Trophoblast cell (in vitro differentiated cells and primary cell): ENCODE data around the gene MPP1.

Experiments used
- DNase-seq, 2 donors: peaks; one replicate each; pipeline ENCODE4 v3.0.0-alpha.2; 2016
- H2AFZ ChIP-seq: 2 replicates; pipeline ENCODE4 v1.6.1; 2013; ENCODE audit warnings: low read length, moderate library complexity, mild to moderate bottlenecking; ENCODE audit not compliant: insufficient read depth, poor library complexity
- H2AK5ac ChIP-seq: 2 replicates; pipeline ENCODE4 v1.6.1; 2013; ENCODE audit warnings: mild to moderate bottlenecking, low read length
- H2BK120ac ChIP-seq: 2 replicates; pipeline ENCODE4 v1.6.1; 2013; ENCODE audit warnings: low read length, mild to moderate bottlenecking, moderate library complexity; ENCODE audit not compliant: insufficient read depth, poor library complexity
- H2BK12ac ChIP-seq: 2 replicates; pipeline ENCODE4 v1.6.1; 2013; ENCODE audit warnings: mild to moderate bottlenecking, low read length, moderate library complexity
- H2BK5ac ChIP-seq: 2 replicates; pipeline ENCODE4 v1.6.1; 2013; ENCODE audit warnings: low read length, low read depth, moderate library complexity, mild to moderate bottlenecking; ENCODE audit not compliant: poor library complexity
- H3K14ac ChIP-seq: 2 replicates; pipeline ENCODE4 v1.6.1; 2013; ENCODE audit warnings: mild to moderate bottlenecking, low read length
- H3K18ac ChIP-seq: 2 replicates; pipeline ENCODE4 v1.6.1; 2013; ENCODE audit warnings: mild to moderate bottlenecking, low read length
- H3K23ac ChIP-seq: 2 replicates; pipeline ENCODE4 v1.6.1; 2013; ENCODE audit warnings: low read length
- H3K27ac ChIP-seq: 2 replicates; pipeline ENCODE4 v1.5.1; 2013; ENCODE audit warnings: low read depth, mild to moderate bottlenecking, inconsistent platforms, low read length, moderate library complexity
- H3K27me3 ChIP-seq: 2 replicates; pipeline ENCODE4 v1.6.1; 2013; ENCODE audit warnings: inconsistent platforms, mild to moderate bottlenecking, low read length, moderate library complexity; ENCODE audit not compliant: insufficient read depth
- H3K36me3 ChIP-seq, 2 experiments: 1 replicate in 1 of 2; 2 replicates in 1 of 2; pipeline ENCODE4 v1.6.1; 2013; ENCODE audit warnings: low read length in 2 of 2, mild to moderate bottlenecking in 2 of 2, moderate library complexity in 1 of 2; ENCODE audit not compliant: insufficient read depth in 2 of 2, control insufficient read depth in 1 of 2
- H3K4ac ChIP-seq: 2 replicates; pipeline ENCODE4 v1.6.1; 2013; ENCODE audit warnings: low read depth, mild to moderate bottlenecking, low read length, moderate library complexity
- H3K4me1 ChIP-seq, 2 experiments: 1 replicate in 1 of 2; 2 replicates in 1 of 2; pipeline ENCODE4 v1.6.1; 2013; ENCODE audit warnings: low read length in 2 of 2, mild to moderate bottlenecking in 2 of 2, moderate library complexity in 1 of 2; ENCODE audit not compliant: insufficient read depth in 2 of 2, control insufficient read depth in 1 of 2
- H3K4me2 ChIP-seq: 2 replicates; pipeline ENCODE4 v1.6.1; 2013; ENCODE audit warnings: inconsistent platforms, mild to moderate bottlenecking, low read length, moderate library complexity
- H3K4me3 ChIP-seq: 2 replicates; pipeline ENCODE4 v1.5.1; 2013; ENCODE audit warnings: mild to moderate bottlenecking, low read depth, low read length, inconsistent platforms
- H3K79me1 ChIP-seq: one replicate; pipeline ENCODE4 v1.6.1; 2013; ENCODE audit warnings: low read length
- H3K79me2 ChIP-seq: 2 replicates; pipeline ENCODE4 v1.6.1; 2013; ENCODE audit warnings: low read length, mild to moderate bottlenecking; ENCODE audit not compliant: control insufficient read depth, insufficient read depth, poor library complexity
- H3K9ac ChIP-seq: 2 replicates; pipeline ENCODE4 v1.6.1; 2013; ENCODE audit warnings: mild to moderate bottlenecking, low read length
- H3K9me3 ChIP-seq: 2 replicates; pipeline ENCODE4 v1.6.1; 2013; ENCODE audit warnings: low read depth, mild to moderate bottlenecking, control low read depth, inconsistent platforms, low read length; ENCODE audit not compliant: insufficient read depth
- H4K12ac ChIP-seq: 2 replicates; pipeline ENCODE4 v1.6.1; 2013; ENCODE audit warnings: low read depth, mild to moderate bottlenecking, low read length, moderate library complexity
- H4K8ac ChIP-seq: 2 replicates; pipeline ENCODE4 v1.6.1; 2013; ENCODE audit warnings: low read depth, mild to moderate bottlenecking, low read length, moderate library complexity
- H4K91ac ChIP-seq: one replicate; pipeline ENCODE4 v1.6.1; 2013; ENCODE audit warnings: low read depth, mild to moderate bottlenecking, low read length, moderate library complexity
- WGBS: extraction: QIAGEN DNeasy Blood & Tissue Kit; methylation state at CpG from one replicate; pipeline ENCODE4 v1.1.7; 2013; ENCODE audit warnings: missing lambda C conversion rate; ENCODE audit not compliant: insufficient read length, insufficient coverage; ENCODE audit errors: extremely low coverage; 5-methylcytosine and 5-hydroxymethylcytosine counted together

MPP1 gene

GRCh38 chrX:154812341-154813101, 7.2 kb upstream of the MPP1 start:
- Histone ChIP-seq H3K4ac (no peak overlapping the region), H3K27ac (no peak overlapping the region), H3K9me3 (no peaks in the 10 kb centered on the region), H2BK5ac (no peak overlapping the region), H2BK12ac (no peak overlapping the region), H2AK5ac (no peak overlapping the region), H4K8ac (no peak overlapping the region), H4K91ac (no peak overlapping the region), H2AFZ (no peak overlapping the region), H3K9ac (no peak overlapping the region), H3K18ac (no peak overlapping the region), H4K12ac (no peak overlapping the region), H3K4me2 (no peak overlapping the region), H3K27me3 (no peaks in the 10 kb centered on the region), H3K14ac (no peak overlapping the region), H3K23ac (no peak overlapping the region), H3K79me1 (no peaks in the 10 kb centered on the region), H3K36me3 (no peaks in the 10 kb centered on the region), H2BK120ac (no peak overlapping the region), H3K79me2 (no peaks in the 10 kb centered on the region), H3K4me3 (no peak overlapping the region), H3K4me1 (no peaks in the 10 kb centered on the region)
- no peak for DNase-seq
- no CpG with 5 or more reads among the region's 2 CpGs for WGBS

- H3K14ac ChIP-seq: no peak overlapping the region
- no peak overlapping the region for H2BK12ac ChIP-seq
- H3K4me2 ChIP-seq: no peak overlapping the region
- no peak overlapping the region for H2BK5ac ChIP-seq
- no peak overlapping the region for H4K8ac ChIP-seq
- H3K79me1 ChIP-seq: peaks cover under 1% of the 10 kb centered on the region
- no peaks in the 10 kb centered on the region for H3K36me3 ChIP-seq
- H3K9me3 ChIP-seq: no peaks in the 10 kb centered on the region
- WGBS: no CpG with 5 or more reads among the region's 1 CpG
- no peak overlapping the region for H3K4ac ChIP-seq
- no peak overlapping the region for H3K27ac ChIP-seq
- no peak overlapping the region for H4K12ac ChIP-seq
- H3K18ac ChIP-seq: no peak overlapping the region
- no peak overlapping the region for H4K91ac ChIP-seq
- no peak overlapping the region for H3K23ac ChIP-seq
- H2AK5ac ChIP-seq: no peak overlapping the region
- DNase-seq: no peak
- H3K4me1 ChIP-seq: no peaks in the 10 kb centered on the region
- H3K9ac ChIP-seq: no peak overlapping the region
- no peak overlapping the region for H3K4me3 ChIP-seq
- H2BK120ac ChIP-seq: no peak overlapping the region
- H3K79me2 ChIP-seq: peaks cover under 1% of the 10 kb centered on the region
- H3K27me3 ChIP-seq: no peaks in the 10 kb centered on the region
- no peak overlapping the region for H2AFZ ChIP-seq
These were observed 4.8 kb upstream of the MPP1 start for GRCh38 chrX:154809939-154810665.

GRCh38 chrX:154806837-154807501, 1.7 kb upstream of the MPP1 start:
- Histone ChIP-seq H3K4me1 (peaks cover under 1 to 3% of the 10 kb centered on the region in 2 experiments), H3K23ac (no peak overlapping the region), H3K36me3 (no peaks in the 10 kb centered on the region), H3K79me2 (peaks cover 3% of the 10 kb centered on the region), H3K27ac (no peak overlapping the region), H2AFZ (no peak overlapping the region), H4K12ac (no peak overlapping the region), H4K91ac (no peak overlapping the region), H4K8ac (no peak overlapping the region), H3K14ac (no peak overlapping the region), H2BK12ac (no peak overlapping the region), H2BK120ac (no peak overlapping the region), H3K18ac (no peak overlapping the region), H3K4me3 (no peak overlapping the region), H2BK5ac (no peak overlapping the region), H3K9ac (no peak overlapping the region), H3K27me3 (no peaks in the 10 kb centered on the region), H3K4me2 (no peak overlapping the region), H2AK5ac (no peak overlapping the region), H3K79me1 (peaks cover 8% of the 10 kb centered on the region), H3K4ac (no peak overlapping the region), H3K9me3 (no peaks in the 10 kb centered on the region)
- WGBS: no CpG with 5 or more reads among the region's 5 CpGs
- no peak for DNase-seq

GRCh38 chrX:154805696-154806091, 409 bp upstream of the MPP1 start:
- no peak overlapping the region for H3K18ac ChIP-seq
- peak overlapping the region; percentile 66 for H3K4me3 ChIP-seq
- H4K91ac ChIP-seq: peak overlapping the region; percentile 65
- no peak overlapping the region for H3K4ac ChIP-seq
- H3K4me2 ChIP-seq: peak overlapping the region; percentile 86
- H4K8ac ChIP-seq: peak overlapping the region; percentile 29
- peak overlapping the region; percentile 70 for H3K14ac ChIP-seq
- no peaks in the 10 kb centered on the region for H3K36me3 ChIP-seq
- peaks cover 2 to 3% of the 10 kb centered on the region in 2 experiments for H3K4me1 ChIP-seq
- H3K27me3 ChIP-seq: no peaks in the 10 kb centered on the region
- H2AFZ ChIP-seq: peak overlapping the region; percentile 71
- peak overlapping the region; percentile 18 for H4K12ac ChIP-seq
- peaks cover 3% of the 10 kb centered on the region for H3K79me2 ChIP-seq
- H3K23ac ChIP-seq: no peak overlapping the region
- H3K27ac ChIP-seq: peak overlapping the region; percentile 69
- H3K9ac ChIP-seq: no peak overlapping the region
- no peaks in the 10 kb centered on the region for H3K9me3 ChIP-seq
- H2BK12ac ChIP-seq: peak overlapping the region; percentile 89
- no CpG with 5 or more reads among the region's 13 CpGs for WGBS
- H2BK5ac ChIP-seq: peak overlapping the region; percentile 64
- peak; percentile 76 to 84 for DNase-seq
- H3K79me1 ChIP-seq: peaks cover 8% of the 10 kb centered on the region
- H2BK120ac ChIP-seq: no peak overlapping the region
- no peak overlapping the region for H2AK5ac ChIP-seq
